Mucosa of stomach (tissue), 1 donor: ENCODE results near the gene KIAA0753.

Source experiments
- H3K27me3 ChIP-seq: one replicate; pipeline ENCODE4 v1.7.0; 2013; ENCODE audit warnings: mild to moderate bottlenecking, low read length; ENCODE audit not compliant: control insufficient read depth, insufficient read depth
- H3K36me3 ChIP-seq: one replicate; pipeline ENCODE4 v1.7.0; 2013; ENCODE audit warnings: low read length; ENCODE audit not compliant: control insufficient read depth, insufficient read depth
- H3K4me1 ChIP-seq: one replicate; pipeline ENCODE4 v1.7.0; 2013; ENCODE audit warnings: mild to moderate bottlenecking, low read length; ENCODE audit not compliant: control insufficient read depth, insufficient read depth
- H3K4me3 ChIP-seq: one replicate; pipeline ENCODE4 v1.7.0; 2013; ENCODE audit warnings: low read length
- H3K9ac ChIP-seq: one replicate; pipeline ENCODE4 v1.7.0; 2013; ENCODE audit warnings: mild to moderate bottlenecking, low read length, moderate library complexity
- H3K9me3 ChIP-seq: one replicate; pipeline ENCODE4 v1.7.0; 2013; ENCODE audit warnings: mild to moderate bottlenecking, low read length, moderate library complexity; ENCODE audit not compliant: control insufficient read depth
- donor health status: Pancreatic carcinoma.

Gene KIAA0753

DNA sequence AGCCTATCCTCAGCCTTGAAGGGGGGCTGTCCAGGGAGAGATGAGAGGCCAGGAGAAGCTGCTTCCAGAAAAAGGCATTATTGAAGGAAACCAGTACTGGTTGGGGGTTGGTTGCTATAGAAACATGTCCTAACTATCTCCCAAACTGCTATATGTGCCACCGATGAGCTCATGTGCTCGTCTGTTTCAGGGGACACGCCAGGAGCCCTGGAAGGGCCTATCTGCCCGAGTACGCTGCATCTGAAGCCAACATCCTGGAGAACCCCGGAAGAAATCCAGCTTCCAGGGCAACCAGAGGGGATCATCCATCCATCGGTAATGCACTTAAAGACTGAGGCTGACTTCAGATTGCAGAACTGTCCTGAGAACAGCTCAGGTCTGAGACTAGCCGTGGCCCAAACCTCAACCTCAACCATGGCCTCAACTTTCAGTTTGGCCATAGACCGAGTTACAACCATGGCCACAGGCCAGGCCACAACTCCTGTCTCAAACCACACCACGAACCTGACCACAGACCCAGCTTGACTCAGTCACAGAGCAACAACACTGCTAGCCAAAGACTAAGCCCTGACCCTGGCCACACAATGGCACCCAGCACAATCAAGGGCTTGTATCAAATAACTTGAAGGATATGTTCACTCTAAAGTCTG is 94.3 kb downstream of the KIAA0753 start:
- Histone ChIP-seq H3K36me3 (no peaks in the 10 kb centered on the region), H3K4me1 (peaks cover 22% of the 10 kb centered on the region), H3K4me3 (no peak overlapping the region), H3K27me3 (no peaks in the 10 kb centered on the region), H3K9ac (no peak overlapping the region), H3K9me3 (no peaks in the 10 kb centered on the region)

DNA sequence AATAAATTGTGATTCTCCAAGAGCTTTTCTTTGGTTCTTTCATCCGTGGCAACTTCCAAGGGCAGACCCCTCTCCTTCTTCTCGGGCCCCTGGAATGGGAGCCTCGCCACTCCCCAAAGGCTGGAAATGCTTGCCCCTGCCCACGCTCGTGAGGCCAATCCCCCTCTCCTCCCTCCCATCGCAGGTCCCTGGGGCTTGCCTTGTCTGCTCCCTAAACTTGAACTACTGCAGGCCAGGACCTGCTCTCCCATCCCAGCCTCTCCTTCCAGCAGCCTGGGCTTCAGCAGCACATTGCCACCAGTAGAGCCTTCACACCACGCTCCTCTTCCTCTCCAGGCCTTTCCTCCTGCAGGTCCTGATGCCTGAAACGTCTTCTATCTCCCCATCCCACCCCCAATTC is 95.2 kb downstream of the KIAA0753 start:
- Histone ChIP-seq H3K4me3 (no peak overlapping the region), H3K27me3 (no peaks in the 10 kb centered on the region), H3K36me3 (no peaks in the 10 kb centered on the region), H3K9ac (no peak overlapping the region), H3K4me1 (peaks cover 16% of the 10 kb centered on the region), H3K9me3 (no peaks in the 10 kb centered on the region)

DNA sequence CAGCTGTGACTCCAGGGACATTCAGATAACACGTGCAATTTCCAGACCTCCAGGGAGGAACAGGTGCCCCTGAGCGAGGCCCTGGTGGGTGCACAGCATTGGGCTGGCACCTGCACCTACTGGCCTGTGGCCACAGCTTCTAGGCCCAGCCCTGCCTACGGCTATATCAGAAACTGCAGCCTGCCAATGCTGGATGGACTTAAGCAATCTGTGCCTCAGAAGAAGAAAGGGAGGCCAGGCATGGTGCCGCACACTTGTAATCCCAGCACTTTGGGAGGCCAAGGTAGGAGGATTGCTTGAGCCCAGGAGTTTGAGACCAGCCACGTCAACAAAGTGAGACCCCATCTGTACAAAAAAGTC is 96.5 kb downstream of the KIAA0753 start:
- H3K9me3 ChIP-seq, result no peaks in the 10 kb centered on the region

DNA sequence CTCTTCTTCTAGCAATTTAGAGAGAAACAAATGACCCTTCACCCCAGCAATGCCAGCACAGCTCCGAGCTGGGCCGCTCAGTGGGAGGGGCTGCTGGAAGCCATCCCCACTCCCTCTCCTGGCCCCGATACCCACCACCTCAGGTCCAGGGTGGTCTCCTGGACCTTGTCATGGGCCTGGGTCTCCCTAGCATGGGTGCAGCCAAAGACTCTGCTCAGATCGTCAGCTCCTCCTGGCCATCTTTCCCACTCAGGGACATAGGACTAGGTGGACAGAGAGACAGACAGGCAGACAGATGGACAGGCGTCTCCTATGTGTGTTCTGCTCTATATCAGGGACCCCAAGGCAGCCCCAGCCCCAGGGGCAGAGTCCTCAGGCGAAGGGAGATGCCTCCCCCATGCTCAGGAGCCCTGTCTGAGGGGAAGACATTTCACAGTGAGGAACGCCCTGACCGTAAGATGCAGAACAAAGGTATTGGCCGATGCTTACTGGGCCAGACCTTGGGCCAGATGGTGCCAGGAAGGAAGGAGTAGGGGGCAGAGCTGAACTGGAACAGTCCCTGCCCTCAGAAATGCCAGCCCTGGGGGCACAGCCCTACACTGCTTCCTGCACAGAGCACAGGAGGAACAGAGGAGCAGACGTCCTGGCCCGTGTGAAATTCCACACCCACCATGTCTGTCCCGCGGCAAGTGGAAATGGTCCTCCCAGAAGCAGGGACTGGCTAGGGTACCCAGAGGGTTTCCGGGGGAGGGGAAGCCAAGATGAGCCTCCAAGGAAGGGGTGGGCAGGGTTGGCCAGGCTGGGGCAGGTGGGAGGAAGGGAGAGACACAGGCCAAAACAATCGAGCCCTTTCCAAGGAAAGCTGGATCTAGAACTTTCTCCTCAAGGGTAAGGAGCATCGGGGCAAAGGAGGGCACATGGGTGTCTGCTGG is 97.2 kb downstream of the KIAA0753 start:
- Histone ChIP-seq H3K27me3 (no peaks in the 10 kb centered on the region), H3K36me3 (no peaks in the 10 kb centered on the region), H3K4me1 (peaks cover 4% of the 10 kb centered on the region), H3K9ac (no peak overlapping the region), H3K4me3 (no peak overlapping the region), H3K9me3 (no peaks in the 10 kb centered on the region)

More for the DNA sequence above, 96.5 kb downstream of the KIAA0753 start:
- no peaks in the 10 kb centered on the region for H3K27me3 ChIP-seq
- no peaks in the 10 kb centered on the region for H3K36me3 ChIP-seq
- H3K4me3 ChIP-seq, result no peak overlapping the region
- H3K4me1 ChIP-seq, result peaks cover 11% of the 10 kb centered on the region
- no peak overlapping the region for H3K9ac ChIP-seq

DNA sequence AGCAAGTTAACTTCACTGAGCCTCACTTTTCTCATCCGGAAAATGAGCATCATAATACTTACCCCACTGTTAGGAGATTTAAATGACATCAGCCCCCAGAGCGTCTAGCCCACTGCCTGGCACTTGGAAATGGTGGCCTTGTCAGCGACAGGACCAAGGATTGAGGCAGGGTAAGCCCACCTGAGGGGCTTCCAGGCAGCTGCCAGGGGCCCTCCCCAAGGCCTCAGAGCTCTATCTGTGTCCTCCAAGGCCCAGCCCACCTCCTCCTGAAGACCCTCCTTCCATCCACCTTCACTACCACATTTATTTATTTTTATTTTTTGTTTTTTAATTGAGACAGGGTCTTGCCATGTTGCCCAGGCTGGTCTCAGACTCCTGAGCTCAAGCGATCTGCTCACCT is 97.9 kb downstream of the KIAA0753 start:
- Histone ChIP-seq H3K36me3 (no peaks in the 10 kb centered on the region), H3K9ac (no peak overlapping the region), H3K9me3 (no peaks in the 10 kb centered on the region), H3K4me3 (no peak overlapping the region), H3K27me3 (no peaks in the 10 kb centered on the region), H3K4me1 (no peaks in the 10 kb centered on the region)

DNA sequence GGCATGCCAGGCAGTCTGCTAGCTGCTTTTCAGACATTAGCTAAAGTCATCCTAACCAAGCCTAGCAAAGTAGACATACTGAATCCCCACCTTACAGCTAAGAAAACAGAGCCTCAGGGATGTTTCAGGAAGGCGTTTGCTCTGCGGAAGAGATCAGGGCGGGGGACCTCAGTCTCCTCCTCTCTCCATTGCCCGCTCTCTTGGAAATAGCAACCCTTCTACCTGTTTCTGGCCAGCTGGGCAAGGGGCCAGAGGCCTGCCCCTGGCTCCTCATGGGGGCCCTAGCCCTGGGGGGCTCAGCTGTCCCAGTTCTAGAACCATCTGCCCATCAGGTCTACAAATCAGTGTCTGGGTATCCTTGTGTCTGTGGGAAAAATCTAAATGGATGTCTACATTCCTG is 98.6 kb downstream of the KIAA0753 start:
- no peaks in the 10 kb centered on the region for H3K27me3 ChIP-seq

DNA sequence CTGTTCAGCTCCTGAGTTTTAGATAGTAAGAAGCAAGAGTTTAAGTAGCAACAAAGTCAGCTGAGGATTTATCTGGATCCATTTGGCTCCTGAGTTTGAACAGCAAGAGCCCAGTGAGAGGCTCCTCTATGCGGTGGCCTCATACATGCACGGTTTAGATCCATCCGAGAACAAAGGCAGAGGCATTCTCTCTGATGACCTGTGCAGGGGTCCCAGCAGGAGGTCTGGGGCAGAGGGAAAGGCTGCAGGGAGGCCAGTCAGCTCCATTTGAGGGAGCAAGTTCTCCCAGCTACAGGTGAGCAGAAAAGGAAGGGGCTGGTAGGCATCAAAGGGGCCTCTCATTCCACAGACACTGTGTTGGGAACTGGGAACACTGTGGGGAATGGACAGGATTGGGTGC is 100.6 kb downstream of the KIAA0753 start:
- no peak overlapping the region for H3K9ac ChIP-seq
- no peaks in the 10 kb centered on the region for H3K27me3 ChIP-seq
- H3K4me1 ChIP-seq, result no peaks in the 10 kb centered on the region
- no peak overlapping the region for H3K4me3 ChIP-seq
- no peaks in the 10 kb centered on the region for H3K9me3 ChIP-seq
- no peaks in the 10 kb centered on the region for H3K36me3 ChIP-seq

More for the DNA sequence above, 98.6 kb downstream of the KIAA0753 start:
- H3K9ac ChIP-seq, result no peak overlapping the region
- no peaks in the 10 kb centered on the region for H3K9me3 ChIP-seq
- no peaks in the 10 kb centered on the region for H3K4me1 ChIP-seq
- no peaks in the 10 kb centered on the region for H3K36me3 ChIP-seq
- no peak overlapping the region for H3K4me3 ChIP-seq

DNA sequence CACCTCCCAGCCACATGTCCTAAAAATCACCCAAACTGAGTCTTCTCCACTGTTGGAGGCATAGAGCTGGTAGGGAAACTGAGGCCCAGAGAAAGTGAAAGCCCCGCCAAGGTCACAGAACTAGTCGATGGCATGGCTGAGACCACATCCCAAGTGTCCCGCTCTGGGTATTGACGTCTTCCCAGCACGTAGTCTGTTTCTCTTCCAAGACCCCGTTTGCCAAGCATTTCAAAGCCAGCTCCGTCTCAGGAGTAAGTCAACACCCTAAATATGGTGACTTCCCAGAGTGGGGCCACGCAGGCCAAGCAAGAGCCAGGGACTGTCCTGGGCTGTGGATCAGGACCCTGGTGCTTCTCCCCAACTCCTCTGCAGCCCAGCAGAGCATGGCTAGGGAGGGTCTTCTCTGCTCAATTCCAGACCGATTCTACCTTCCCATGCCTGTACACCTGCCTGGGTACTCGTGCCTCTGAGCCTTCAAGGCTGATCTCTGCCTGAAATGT is 103.9 kb downstream of the KIAA0753 start:
- H3K27me3 ChIP-seq, result no peaks in the 10 kb centered on the region
- no peaks in the 10 kb centered on the region for H3K36me3 ChIP-seq
- no peaks in the 10 kb centered on the region for H3K4me1 ChIP-seq
- no peak overlapping the region for H3K4me3 ChIP-seq
- no peak overlapping the region for H3K9ac ChIP-seq
- no peaks in the 10 kb centered on the region for H3K9me3 ChIP-seq

DNA sequence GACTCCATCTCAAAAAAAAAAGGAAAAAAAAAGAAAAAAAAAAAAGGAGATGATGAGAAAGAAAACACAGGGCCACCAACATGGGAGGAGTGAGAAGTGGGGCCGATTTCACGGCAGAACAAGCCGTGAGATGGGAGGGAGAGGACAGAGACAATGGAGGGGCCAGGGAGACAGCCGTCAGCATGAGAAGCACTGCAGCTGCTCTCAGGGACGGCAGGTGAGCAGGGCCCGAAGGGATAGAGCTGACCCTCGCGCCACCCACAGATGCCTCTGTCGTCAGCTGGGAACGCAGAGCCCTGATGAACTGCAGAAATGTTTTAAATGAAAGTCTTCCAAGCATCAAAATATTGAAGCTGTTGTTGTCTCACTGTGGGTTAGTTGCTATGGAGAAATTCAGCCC is 104.5 kb downstream of the KIAA0753 start:
- H3K9ac ChIP-seq, result no peak overlapping the region
- no peaks in the 10 kb centered on the region for H3K9me3 ChIP-seq
- H3K36me3 ChIP-seq, result no peaks in the 10 kb centered on the region
- H3K4me1 ChIP-seq, result no peaks in the 10 kb centered on the region
- no peaks in the 10 kb centered on the region for H3K27me3 ChIP-seq
- H3K4me3 ChIP-seq, result no peak overlapping the region

DNA sequence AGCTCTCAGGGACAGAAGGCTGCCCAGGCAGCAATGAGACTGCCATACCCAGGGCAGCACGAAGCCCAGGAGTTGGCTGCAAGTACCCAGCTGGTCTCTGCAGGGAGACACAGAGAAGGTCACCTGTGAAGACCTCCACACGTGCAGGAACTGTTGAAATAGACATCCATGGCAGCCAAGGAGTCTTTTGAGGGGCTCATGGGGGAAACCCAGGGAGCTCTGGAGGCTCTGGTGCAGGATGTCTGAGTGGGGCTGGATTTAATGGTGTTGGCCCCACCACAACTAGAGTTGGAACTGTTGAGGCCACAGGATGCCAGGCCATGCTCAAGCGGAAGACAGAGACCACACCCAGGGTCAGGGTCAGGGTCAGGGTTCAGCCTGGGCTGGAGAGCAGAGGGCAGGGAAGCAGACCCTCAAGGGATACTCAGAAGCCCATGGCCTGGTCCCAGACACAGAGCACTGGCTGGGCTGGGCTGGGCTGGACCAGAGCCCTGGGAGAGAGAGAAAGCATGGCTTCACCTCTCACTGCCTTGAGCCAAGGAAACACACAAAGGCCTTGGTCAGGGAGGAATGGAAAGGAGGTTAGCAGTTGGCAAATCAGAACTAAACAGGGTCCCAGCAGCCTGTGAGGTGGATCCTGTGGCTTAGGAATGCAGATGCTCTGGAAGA is 105.5 kb downstream of the KIAA0753 start:
- Histone ChIP-seq H3K27me3 (no peaks in the 10 kb centered on the region), H3K4me1 (no peaks in the 10 kb centered on the region), H3K9me3 (no peaks in the 10 kb centered on the region), H3K4me3 (no peak overlapping the region), H3K9ac (no peak overlapping the region), H3K36me3 (no peaks in the 10 kb centered on the region)

DNA sequence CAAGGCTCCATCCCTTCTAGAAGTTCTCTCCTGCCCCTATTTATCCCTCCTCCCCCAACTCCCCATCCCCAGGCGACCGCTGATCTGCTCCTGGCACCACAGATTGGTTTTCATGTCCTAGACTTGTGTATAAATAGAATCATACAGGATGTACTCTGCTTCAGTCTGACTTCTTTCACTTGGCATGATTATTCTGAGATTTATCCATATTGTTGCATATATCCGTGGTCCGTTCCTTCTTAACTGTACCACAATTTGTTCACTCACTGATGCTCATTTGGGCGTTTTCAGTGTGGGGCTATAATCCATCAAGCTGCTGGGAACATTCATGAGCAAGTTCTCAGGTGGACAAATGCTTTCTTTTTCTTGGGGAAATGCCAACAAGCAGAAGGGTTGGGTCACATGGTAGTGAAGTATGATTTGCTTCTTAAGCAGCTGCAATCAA is 108.0 kb downstream of the KIAA0753 start:
- Histone ChIP-seq H3K9me3 (no peaks in the 10 kb centered on the region), H3K9ac (no peak overlapping the region), H3K4me3 (no peak overlapping the region), H3K36me3 (no peaks in the 10 kb centered on the region), H3K4me1 (no peaks in the 10 kb centered on the region), H3K27me3 (no peaks in the 10 kb centered on the region)

DNA sequence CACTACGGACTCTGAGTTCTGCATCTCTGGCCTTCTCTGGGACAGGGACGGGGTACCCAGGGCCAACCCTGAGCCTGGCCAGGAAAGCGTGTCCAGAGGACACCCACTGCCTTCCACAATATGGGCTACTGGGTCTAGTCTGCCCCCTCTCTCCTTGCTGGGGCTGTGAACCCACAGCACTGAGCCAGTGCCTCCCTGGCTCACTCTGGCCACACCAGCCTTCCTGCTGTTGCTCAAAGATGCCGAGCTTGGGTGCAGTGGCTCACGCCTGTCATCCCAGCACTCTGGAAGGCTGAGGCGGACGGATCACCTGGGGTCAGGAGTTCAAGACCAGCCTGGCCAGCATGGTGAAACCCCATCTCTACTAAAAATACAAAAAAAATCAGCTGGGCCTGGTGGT is 108.9 kb downstream of the KIAA0753 start:
- no peaks in the 10 kb centered on the region for H3K36me3 ChIP-seq

More for the DNA sequence above, 108.9 kb downstream of the KIAA0753 start:
- Histone ChIP-seq H3K9ac (no peak overlapping the region), H3K9me3 (no peaks in the 10 kb centered on the region), H3K4me3 (no peak overlapping the region), H3K4me1 (no peaks in the 10 kb centered on the region), H3K27me3 (no peaks in the 10 kb centered on the region)
